Posterior vena cava (tissue), 2 donors: ENCODE data around the gene EVC. TPM values are rescaled to one million over a fixed set of nuclear protein-coding genes. Genes with fewer than 3 reads are reported as not detected.

Source experiments
- DNase-seq: peaks from one replicate; pipeline ENCODE4 v3.0.0-alpha.2; 2020; ENCODE audit warnings: low spot score
- intact Hi-C, 2 donors: fragments of 100-400 bp; cut with DNase I; formaldehyde crosslinking; loops; one replicate each; pipeline versions ENCODE4 v1.14.1 to v1.14.2; 2022 to 2023
- total RNA-seq, 2 donors: library from RNA; stranded (reverse); fragmentation: NEBNext Ultra II Directional; extraction: Animal tissue kit (Norgen Biotek cat#: 25700); gene quantifications; one replicate each; pipeline ENCODE4 v1.2.1, GENCODE V29; 2021
- donor health status: DM: yes; HTN: yes; CAD: no.
- donor health status: DM: yes; HTN: yes; CAD: no.

EVC gene
- total RNA-seq, 2 donors from 2014 or later, result 25.6 to 31.7 TPM

DNA sequence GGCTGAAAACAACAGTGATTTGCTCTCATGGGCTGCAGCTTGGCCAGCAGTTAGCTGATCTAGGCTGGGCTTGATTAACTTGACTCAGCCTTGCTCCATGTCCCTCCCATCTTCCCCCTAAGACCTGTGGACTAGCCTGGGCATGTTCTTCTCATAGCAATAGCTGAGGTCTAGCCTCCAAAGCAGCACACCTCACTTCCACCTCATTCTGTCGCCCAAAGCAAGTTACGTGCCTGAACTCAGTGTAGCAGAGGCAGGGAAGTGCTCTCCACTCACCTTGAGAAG lies 62.2 kb downstream of the EVC start:
- DNase-seq, result no peak
- intact Hi-C loops, result no loop called here

DNA sequence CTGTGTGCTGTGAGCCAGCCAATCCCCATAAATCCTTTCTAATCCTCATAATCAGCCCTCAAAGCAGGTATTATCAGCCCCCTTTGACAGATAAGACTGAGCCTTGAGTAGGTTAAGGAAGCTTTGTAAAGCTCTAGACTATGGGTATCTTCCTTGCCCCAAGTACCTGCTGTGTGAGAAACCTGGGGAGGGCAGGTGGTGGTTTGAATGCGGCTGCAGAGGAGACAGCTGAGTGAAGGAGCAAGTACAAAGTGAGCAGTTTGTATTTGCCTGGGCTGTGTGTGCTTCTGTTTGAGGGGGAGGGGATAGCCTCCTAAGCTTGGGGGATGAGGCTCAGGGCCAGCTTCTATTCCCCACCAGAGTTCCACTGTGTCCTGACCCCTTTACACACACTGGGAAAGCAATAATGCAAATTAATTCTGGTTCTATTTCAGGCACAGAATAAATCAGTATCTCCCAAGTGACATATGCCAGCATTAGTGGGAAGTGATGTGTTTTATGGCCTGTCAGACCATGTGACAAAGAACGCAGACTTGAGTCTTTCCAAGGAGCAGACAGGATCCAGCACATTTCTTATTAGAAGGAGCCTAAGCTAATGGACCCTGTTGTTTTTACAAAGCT lies 63.5 kb downstream of the EVC start:
- intact Hi-C loops, result no loop called here
- DNase-seq, result no peak

DNA sequence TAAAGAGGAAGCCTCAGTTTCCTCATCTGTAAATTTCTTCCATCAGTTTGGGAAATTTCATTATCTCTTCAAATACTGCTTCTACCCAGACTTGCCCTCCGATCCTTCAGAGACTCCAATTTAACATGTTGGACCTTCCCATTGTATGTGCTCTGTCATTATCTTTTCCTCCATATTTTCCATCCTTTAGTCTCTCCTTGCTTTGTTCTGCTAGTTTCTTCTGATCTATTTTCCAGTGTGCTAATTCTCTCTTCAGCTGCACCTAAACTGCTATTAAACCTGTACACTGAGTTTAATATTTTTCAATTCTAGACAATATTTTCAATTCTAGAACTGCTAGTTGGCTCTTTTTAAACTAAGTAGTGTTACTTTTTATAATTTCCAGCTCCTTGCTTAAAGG lies 65.5 kb downstream of the EVC start:
- intact Hi-C loops, result no loop called here
- no peak for DNase-seq

DNA sequence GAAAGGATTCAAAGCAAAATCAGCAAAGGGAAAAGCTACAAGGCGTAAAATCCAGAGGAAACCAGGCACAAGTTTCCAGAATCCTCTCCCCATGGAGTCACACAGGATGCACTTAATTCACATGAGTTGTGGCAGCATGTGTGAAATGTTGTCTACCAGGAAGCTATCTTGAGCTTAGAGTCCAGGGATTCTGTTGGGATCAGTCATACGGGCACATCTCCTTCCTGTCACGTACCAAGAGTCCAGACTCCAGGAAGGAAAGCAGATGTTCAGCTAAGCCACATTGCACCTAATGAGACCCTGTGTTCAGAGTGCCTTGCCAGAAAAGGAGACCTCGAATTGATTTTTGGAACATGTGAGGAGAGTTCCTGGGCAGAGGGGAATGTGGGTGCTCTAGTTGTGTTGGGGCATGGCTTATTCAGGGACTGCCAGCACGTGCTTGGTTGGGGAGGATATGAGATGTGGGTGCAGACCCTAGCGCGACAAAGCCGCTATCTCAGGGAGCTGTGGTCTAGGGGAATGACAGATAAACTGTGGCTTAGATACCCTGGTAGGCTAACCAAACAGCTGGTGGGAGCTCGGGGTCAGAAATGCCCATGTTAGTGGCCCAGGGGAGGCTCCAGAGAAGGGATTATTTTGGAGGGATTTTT lies 70.0 kb downstream of the EVC start:
- peak; percentile 20 for DNase-seq
- intact Hi-C loops, result loop anchor here in 1 of 2 donors (10.0 kb wide), 1 partner anchor 76 kb away; the partner anchor contains the start of gene EVC2

DNA sequence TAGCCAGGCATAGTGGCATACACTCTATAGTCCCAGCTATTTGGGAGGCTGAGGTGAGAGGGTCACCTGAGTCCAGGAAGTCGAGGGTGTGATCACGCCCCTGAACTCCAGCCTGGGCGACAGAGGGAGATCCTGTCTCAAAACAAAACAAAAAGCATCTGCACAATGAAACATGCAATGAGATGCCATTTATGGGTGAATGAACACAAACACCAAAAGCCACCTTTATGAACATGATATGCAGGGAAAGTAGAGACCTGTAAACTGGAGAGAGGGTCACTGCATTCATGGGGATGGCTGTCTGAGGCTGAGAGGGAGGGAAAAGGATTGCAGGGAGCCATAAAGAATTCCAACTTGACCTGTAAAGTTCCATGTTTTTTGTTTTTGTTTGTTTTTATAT lies 70.7 kb downstream of the EVC start:
- DNase-seq, result no peak
- intact Hi-C loops, result loop anchor here in 1 of 2 donors (10.0 kb wide), 1 partner anchor 77 kb away; the partner anchor contains the start of gene EVC2

DNA sequence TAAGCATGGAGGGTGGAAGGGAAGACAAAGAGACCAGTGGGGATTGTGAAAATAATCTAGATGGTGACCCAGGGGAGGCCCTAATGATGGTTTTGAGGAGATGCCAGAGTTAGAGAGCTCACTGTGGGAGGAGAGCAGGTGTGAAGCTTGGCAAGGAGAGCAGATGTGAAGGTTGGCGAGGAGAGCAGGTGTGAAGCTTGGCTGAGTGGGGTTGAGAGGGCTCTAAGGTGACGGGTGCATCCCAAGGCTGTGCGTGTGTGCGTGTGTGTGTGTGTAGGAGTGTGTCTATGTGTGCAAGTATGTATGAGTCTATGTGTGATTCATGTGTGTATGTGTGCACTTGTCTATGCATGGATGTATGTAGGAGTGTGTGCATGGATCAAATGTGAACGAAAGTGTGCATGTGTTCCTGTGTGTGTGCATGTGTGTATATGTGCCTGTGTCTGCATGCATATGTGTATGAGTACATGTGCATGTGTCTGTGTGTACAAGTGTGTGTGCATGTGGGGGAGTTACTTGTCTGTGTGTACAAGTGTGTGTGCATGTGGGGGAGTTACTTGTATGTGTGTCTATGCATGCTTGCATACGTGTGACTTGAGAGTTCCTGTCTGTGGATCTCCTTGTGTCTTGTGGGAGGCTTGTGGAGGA lies 72.0 kb downstream of the EVC start:
- no peak for DNase-seq
- intact Hi-C loops, result loop anchor here in 1 of 2 donors (10.0 kb wide), 1 partner anchor 78 kb away; the partner anchor contains the start of gene EVC2

DNA sequence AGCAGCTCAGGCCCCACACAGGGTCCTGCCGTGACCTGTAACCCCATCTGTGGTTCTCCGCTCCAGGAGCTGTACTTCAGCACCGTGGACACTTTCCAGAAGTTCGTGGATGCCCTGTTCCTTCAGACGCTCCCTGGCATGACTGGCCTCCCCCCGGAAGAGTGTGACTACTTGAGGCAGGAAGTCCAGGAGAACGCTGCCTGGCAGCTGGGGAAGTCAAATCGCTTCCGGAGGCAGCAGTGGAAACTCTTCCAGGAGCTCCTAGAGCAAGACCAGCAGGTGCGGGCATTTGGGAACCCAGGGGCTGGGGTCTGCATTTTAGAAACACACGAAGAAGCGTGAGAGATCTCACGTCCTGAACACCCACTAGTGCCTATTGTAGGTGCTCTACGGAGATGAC lies 72.5 kb downstream of the EVC start:
- intact Hi-C loops, result loop anchor here in 1 of 2 donors (10.0 kb wide), 1 partner anchor 79 kb away; the partner anchor contains the start of gene EVC2
- peak; percentile 69 for DNase-seq

DNA sequence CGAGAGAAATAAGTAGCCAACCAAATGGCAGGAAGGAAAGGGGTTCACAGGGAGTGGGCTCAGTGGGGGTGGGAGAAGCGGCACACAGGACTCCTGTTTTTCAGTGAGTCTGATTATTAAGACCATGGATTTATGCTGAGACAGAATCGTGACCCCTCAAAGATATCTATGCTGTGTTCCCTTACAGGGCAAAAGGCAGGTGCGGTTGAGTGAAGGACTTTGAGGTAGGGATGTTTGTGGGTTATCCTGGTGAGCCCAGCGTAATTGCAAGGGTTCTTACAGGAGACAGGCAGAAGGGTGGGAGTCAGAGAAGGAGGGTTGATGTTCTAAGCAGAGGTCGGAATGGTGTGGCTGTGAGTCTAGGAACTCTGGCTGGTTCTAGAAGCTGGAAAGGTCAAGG lies 73.0 kb downstream of the EVC start:
- no peak for DNase-seq
- intact Hi-C loops, result loop anchor here in 1 of 2 donors (10.0 kb wide), 1 partner anchor 79 kb away; the partner anchor contains the start of gene EVC2

DNA sequence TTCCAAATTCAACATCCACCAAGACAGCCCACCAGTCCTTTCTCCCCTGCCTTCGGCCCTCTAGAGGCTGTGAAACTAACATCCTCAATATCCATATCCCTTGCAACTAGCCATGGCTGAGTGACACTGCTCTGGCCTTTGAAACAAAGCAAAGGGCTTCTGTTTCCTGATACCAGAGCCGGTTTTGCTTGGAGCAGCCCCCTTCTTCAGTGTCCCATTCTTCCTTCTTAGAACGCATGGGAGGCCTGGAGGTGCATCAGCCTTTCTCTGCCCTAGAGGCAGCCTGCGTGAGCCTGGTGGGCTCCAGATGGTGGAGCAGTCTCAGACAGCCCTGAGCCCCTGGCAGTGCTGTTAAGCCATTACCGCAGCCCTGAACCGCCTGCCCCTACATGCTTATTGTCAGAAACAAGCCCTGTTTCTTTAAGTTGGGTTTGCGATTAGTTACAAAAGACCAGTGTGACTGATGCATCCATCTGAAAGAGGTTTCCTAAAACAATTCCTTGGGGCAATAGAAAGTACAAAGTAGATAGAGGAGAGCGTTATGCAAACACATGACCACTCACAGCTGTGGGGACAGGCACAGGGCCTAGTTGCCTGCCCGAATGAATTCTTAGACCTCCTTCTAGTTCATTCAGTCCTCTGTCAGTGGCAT lies 74.1 kb downstream of the EVC start:
- intact Hi-C loops, result loop anchor here in 1 of 2 donors (10.0 kb wide), 1 partner anchor 80 kb away; the partner anchor contains the start of gene EVC2
- DNase-seq, result peak; percentile 53

DNA sequence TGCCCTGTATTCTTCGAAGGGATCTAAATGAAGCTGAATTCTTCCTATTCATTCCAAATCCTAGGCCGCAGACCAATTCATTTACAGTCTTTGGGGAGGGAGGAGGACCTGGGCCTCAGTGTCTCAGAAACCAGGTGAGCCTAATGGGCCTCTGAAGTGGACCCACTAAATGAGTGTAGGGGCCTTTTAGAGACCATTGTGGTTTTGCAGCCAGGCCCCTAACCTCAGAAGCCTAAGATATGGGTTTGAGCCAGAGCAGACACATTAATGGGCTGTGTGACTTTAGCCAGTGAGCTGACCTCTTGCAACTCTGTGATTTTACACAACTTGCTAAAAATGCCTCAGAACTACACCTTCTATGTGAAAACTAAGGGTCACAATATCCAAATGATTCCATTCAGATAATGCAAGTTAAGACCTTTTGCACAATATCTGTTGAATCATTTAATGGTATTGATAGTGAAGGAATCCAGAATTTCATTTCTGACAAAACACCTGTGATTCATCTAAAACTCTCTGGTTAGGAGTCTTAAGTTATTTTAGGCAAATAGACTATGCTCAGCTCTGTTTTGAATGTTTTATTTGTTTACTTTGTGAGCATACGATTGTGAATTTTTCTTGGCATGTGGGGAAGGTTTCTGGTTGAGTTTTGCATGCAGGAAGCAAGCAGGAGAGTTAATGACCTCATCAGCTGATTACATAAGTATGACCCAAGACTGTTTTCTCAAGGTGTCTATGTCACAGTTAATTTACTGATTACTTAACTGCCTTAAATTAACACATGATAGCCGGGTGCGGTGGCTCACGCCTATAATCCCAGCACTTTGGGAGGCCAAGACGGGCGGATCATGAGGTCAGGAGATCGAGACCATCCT lies 75.0 kb downstream of the EVC start:
- DNase-seq, result peak; percentile 19
- intact Hi-C loops, result loop anchor here in 1 of 2 donors (10.0 kb wide), 1 partner anchor 81 kb away; the partner anchor contains the start of gene EVC2

DNA sequence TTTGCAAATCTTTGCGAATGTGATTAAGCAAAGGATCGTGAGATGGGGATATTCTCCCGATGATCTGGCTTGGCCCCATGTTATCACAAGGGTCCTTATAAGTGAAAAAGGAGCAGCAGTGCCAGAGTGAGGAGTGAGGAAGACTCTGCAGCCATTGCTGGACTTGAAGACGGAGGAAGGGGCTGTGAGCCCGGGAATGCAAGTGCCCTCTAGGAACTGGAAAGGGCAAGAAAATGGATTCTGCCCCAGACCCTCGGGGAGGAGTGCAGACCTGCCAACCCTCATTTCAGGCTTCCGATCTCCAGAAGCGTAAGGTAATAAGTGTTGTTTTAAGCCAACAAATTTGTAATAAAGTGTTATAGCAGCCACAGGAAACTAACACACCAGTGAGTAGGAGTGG lies 76.3 kb downstream of the EVC start:
- intact Hi-C loops, result loop anchor here in 1 of 2 donors (10.0 kb wide), 1 partner anchor 83 kb away; the partner anchor contains the start of gene EVC2
- DNase-seq, result peak; percentile 22

DNA sequence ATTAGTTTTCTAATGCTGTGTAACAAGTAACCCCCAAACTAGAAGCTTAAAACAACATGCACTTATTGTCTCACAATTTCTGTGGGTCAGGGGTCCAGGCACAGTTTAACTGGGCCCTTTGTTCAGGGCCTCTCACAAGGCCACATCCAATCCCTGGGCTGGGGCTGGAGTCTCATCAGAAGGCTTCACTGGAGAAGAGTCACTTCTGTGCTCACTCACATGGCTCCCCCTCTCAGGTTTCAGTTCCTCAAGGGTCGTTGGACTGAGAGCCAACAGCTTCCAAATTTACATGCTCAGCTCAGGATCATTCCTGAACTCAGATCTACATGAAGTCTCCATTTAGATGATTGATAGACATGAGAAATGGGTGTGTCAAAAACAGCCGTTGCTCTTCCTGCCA lies 77.1 kb downstream of the EVC start:
- intact Hi-C loops, result loop anchor here in 1 of 2 donors (10.0 kb wide), 1 partner anchor 83 kb away; the partner anchor contains the start of gene EVC2
- peak; percentile 38 for DNase-seq

DNA sequence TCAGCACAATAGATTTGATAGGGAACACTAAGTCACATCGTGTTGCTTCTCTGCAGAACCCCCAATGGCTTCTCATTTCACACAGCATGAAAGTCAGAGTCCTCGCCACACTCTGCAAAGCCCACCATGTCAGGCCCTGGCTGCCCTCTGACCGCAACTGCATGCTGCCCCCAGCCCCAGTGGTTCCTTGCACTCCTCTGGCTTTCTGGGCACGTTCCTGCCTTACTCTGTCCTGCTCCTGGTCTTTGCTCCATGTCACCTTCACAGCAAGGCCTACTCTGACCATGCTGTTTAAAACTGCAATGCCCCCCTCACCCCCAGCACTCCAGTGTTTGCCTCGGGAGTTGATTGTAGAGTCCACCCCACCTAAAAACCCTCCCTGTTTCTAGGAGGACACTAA lies 78.1 kb downstream of the EVC start:
- peak; percentile 38 for DNase-seq
- intact Hi-C loops, result loop anchor here in 1 of 2 donors (10.0 kb wide), 1 partner anchor 84 kb away; the partner anchor contains the start of gene EVC2

DNA sequence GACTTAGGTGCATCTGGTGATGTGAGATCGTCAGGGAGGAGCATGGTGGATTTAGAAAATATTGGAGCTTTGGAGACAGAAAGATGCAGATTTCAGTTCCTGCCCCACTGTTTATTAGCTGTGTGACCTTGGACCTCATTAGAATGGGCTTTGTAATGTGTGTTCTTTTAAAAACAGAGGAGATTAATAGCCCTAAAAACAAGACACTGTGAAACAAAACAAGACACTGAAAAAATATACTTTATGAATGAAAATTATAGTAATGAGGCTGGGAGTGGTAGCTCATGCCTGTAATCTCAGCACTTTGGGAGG lies 79.5 kb downstream of the EVC start:
- intact Hi-C loops, result no loop called here
- DNase-seq, result no peak

DNA sequence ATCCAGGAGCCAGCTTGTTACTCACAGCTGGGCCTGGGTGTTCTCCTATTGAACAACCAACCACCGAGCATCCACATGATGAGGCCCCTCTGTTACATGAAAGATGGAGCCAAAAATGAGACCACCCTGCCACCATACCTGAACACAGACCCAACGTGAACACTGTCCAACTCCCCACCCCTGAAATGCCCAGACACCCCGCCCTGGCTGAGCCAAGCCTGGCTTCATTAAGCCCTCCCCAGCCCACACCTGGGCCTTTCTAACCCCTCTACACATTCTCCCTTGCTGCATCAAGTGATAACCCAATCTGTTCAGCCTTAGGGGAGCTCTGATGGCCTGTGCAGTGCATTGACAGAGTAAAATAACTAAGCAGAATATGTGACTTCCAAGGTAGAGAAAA lies 80.7 kb downstream of the EVC start:
- intact Hi-C loops, result no loop called here
- peak; percentile 20 for DNase-seq

DNA sequence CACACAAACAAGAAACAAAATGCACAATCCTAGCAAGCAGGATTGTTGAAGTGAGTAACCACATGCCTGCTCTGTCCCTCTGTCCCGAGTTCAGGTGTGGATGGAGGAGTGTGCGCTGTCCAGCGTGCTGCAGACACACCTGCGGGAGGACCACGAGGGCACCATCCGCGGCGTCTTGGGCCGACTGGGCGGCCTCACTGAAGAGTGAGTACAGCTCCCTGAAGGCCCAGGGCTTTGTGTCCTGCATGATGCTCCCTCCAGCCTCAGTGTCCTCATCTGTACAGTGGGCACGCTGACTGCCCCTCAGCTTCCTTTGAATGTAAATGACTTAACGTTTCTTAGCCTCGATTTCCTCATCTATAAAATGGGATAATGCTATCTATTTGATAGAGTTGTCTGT lies 82.5 kb downstream of the EVC start:
- peak; percentile 72 for DNase-seq
- intact Hi-C loops, result no loop called here

DNA sequence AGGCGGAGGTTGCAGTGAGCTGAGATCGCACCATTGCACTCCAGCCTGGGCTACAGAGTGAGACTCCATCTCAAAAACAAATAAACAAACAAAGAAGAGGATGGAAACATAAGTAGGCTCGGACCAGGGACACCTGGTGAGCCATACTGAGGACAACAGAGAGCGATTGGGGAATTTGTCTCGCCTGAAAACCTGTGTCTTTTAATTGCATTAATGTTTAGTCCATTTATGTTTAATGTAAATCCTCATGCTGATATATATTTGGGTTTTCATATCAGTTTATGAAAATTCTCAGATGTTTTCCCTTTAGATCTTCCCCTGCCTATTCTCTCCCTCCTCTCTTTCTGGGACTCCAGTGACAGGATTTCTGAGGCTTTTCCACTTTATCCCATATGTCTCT lies 84.6 kb downstream of the EVC start:
- intact Hi-C loops, result no loop called here
- no peak for DNase-seq

DNA sequence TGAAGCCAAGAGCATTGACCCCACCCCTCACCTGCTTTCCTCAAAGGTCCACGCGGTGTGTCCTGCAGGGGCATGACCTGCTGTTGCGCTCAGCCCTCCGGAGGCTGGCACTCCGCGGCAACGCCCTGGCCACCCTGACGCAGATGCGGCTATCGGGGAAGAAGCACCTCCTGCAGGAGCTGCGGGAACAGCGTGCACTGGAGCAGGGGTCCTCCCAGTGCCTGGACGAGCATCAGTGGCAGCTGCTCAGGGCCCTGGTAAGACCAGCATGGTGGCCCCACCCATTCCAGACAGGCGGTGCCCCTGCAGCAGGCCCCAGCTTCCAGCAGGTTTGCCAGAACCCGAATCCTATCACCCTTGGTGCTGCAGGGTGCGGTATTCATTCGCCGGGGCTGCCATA lies 86.0 kb downstream of the EVC start:
- peak; percentile 69 for DNase-seq
- intact Hi-C loops, result no loop called here

DNA sequence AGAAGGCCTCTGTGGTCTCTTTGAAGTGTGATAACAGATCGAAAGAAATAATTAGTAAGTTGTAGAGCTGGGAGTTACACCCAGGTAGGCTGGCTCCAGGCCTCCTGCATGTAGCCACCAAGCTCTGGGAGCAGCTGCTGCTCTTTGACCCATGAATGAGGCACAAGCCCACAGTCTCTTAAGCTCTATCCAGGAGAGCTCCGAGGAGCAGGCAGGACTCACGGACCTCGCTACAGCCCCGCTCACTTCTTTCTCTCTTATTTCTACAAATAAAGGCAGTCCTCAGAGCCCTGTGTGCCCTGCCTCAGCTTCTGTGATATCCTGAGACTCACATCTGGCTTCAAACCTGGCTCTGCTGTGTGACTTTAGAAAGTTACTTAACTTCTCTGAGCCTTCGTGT lies 86.9 kb downstream of the EVC start:
- DNase-seq, result peak; percentile 52
- intact Hi-C loops, result no loop called here
